NCI-H1417 treated with DMSO at 0.1 percent for 48 hours (cell line): ENCODE results near the gene MYBPC2.

Source experiments
- DNase-seq: peaks from one replicate; lab custom pipeline; 2025; lab: John Stamatoyannopoulos, UW

The MYBPC2 gene

DNA sequence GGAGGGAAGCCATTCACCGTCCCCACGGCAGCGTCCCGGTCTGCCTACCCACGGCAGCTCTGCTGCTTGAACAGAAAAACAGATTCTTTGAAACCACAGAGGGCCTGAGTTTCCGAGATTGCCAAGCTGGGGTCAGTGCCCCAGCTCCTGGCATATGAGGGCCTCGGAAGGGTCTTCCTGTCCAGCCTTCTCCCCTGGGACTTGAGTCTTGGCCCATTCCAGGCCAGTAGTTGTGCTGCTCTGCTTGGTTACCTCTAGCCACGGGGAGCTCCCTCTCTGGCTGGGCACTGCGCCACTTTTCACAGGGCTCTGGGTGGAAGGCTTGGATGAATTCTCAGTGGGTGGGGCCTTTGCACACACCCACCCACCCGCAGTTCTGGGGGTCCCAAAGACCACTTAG is 22.6 kb upstream of the MYBPC2 start:
- DNase-seq: no peak

DNA sequence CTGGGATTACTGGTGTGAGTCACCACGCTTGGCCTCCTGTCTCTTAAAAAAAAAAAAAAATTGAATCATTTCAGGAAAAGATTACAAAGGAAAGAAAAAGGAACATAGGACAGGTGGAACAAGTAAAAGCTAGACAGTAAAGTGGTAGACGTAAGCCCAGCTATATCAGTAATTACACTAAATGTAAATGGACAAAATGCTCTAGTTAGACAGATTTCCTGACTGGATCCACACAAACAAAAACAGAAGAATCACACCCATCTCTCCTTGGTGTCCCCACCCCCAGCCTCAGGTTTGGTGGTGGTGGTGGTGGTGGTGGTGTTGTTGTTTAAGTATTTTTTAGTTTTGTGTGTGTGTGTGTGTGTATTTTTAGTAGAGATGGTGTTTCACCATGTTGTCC is 20.3 kb upstream of the MYBPC2 start:
- DNase-seq: no peak

DNA sequence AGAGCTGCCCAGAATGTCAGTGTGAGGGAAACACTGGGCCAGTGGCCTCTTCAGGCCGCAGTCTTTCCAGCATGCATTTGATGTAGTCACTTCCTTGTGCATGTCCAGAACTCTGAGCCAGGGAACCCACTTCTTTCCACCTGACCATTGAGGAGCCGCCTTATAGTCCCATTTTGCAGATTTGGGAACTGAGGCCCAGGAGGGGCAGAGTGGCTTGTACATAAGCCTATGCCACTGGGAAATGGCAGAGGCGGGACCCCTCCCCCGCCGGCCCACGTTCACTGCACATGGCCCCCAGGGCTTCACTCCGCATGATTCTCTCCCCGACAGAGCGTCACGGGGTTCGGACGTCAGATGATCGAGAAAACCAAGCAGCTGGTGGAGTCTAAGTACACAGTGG is 19.6 kb upstream of the MYBPC2 start:
- DNase-seq: no peak

DNA sequence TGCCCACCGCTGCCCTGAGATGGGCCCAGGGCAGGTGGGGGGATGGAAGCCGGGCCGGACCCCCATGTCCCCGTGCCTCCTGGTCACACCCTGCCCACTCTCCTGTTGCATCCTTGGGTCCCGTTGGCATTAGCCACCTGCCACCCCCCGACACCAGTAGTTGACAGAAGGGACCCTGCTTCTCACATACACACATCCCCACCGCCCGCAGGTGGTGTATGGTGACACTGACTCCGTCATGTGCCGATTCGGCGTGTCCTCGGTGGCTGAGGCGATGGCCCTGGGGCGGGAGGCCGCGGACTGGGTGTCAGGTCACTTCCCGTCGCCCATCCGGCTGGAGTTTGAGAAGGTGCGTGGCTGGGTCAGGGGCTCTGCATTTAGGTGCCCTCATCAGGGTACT is 19.2 kb upstream of the MYBPC2 start:
- no peak for DNase-seq

DNA sequence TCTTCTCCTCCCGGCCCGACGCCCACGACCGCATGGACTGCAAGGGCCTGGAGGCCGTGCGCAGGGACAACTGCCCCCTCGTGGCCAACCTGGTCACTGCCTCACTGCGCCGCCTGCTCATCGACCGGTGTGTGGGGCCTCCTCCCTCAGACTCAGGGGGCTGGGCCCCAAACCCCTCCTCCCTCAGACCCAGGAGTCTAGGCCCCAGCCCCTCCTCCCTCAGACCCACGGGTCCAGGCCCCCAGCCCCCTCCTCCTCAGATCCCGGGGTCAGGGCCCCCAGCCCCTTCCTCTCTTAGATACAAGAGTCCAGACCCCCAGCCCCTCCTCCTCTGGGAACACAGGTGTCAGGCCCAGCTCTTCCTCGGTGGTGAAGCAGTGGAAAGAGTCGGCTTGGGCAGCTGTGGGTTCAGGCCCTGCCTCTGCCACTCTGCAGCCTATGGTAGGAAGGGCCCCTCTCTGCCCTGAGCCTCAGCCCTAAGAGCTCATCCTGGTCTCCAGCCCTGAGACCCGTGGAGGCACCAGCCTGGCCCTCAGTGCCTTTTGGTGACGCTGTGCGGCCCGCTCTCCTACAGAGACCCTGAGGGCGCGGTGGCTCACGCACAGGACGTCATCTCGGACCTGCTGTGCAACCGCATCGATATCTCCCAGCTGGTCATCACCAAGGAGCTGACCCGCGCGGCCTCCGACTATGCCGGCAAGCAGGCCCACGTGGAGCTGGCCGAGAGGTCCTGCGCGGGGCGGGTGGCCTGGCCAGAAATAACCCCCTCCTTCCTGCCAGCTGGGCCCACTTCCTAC is 17.6 kb upstream of the MYBPC2 start:
- no peak for DNase-seq

DNA sequence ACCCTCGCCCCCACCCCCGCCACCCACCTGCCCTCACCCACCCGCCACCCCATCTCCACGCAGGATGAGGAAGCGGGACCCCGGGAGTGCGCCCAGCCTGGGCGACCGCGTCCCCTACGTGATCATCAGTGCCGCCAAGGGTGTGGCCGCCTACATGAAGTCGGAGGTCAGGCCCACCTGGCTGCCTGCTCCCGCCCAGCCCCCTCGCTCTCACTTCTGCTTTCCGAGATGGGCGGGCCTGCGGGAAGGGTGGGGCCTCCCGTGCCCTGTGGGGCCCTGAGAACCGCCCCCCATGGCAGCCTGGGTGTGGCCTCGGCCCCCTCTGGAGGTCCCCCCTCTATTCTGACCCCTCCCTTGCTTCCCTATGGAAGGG is 17.0 kb upstream of the MYBPC2 start:
- DNase-seq: no peak

DNA sequence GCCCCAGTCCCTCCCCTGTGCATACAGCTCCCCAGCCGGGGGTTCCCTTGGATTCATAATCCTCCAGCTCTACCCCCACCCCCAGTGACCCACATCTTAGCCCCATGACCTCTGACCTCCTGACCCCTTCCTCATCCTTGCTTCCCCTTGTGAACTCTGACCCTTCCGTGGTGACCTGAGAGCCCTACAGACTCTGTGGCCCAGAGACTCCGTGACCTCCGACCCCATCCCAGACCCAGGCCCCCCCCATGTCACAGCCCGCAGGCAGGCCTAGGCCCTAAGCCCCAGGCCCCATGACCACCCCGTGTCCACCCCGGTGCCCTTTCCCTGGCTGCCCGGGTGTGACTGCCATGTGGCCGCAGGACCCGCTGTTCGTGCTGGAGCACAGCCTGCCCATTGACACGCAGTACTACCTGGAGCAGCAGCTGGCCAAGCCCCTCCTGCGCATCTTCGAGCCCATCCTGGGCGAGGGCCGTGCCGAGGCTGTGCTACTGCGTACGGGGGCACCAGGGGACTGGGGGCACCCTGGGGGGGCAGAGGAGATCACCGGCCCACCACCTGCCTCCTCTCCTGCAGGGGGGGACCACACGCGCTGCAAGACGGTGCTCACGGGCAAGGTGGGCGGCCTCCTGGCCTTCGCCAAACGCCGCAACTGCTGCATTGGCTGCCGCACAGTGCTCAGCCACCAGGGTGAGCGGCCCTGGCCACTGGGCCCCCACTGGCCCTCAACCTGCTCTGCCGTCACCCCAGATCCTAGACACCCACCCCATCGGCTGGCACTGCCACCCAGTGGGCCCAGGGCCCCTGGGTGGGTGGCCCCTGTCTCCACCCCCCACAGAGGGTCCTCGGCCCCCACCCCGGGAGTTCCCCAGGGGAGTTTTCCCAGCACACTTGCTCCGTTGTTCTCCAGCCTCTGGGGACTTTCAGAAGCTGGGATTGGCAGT is 16.4 kb upstream of the MYBPC2 start:
- no peak for DNase-seq

DNA sequence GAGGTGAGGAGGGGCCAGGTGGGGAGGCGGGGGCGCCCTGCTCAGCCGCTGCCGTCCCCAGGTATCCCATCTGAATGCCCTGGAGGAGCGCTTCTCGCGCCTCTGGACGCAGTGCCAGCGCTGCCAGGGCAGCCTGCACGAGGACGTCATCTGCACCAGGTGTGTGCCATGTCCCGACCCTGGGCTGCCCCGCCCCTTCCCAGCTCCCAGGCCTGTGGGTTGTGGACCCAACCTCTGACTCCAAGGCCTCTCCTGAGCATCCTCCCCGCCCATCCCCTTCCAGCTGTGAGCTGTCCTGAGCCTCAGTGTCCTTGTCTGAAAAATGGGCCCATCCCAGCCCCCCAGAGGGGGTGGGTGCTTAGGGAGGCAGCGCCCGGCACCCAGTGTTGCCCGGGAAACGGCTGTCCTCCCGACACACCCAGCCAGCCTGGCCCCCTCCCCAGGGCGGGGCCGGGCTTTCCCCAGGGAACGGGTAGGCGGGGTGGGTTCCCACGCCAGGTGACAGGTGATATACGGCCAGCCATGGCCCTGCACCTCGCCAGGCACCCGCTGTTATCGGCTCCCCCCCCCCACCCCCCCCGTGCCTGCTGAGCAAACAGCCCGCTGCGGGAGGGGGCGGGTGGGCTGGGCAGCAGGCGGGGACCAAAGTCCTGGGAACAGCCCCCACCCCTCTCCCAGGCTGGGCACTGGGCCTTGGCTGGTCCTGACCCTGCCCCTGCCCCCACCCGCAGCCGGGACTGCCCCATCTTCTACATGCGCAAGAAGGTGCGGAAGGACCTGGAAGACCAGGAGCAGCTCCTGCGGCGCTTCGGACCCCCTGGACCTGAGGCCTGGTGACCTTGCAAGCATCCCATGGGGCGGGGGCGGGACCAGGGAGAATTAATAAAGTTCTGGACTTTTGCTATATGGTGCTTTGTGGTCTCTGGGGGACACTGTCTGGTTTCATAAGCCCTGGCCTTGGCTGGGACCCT is 15.3 kb upstream of the MYBPC2 start:
- DNase-seq: no peak

DNA sequence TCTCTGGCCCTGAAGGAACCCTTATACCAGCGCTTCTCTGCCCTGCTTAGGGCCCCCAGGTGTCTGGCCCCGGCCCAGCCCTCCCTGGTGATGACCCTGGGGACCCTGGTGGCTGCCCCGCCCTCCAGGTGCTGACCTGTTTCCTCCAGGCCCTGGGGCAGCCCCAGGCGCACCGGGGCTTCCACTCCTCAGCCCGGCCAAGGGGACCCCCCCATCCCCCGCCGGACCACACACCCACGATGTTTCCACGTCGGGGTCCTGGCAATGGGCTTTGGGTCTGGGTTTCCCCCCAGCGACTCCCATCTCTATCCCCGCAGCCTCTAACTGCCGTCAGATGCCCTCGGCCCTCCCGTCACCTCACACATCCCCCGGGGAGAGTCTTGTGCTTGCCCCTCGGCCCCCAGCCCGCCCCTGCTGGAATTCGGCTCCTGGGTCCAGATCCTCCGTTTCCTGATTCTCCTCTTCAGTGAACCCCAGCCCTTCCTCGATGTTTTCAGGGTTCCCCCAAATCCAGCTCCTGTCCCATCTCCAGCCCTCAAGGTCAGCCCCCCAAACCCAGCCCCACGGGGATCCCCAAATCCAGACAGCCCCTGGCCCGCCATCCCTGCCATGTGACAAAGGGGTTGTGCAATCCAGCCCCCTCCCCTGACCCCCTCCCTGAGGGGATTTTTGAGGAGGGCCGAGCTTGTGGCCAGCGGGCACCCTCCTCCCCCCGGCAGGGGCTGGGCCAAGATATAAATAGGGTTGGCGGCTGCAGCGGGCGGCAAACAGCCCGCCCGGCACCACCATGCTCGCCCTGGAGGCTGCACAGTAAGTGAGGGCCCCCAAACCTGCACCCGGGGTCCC is 14.3 kb upstream of the MYBPC2 start, which contains the start of gene SPIB:
SPIB (plus strand) TSS at position 763 of the 846 bp plus-strand sequence; CDS start at position 788, 25 bp downstream.
- DNase-seq: no peak

DNA sequence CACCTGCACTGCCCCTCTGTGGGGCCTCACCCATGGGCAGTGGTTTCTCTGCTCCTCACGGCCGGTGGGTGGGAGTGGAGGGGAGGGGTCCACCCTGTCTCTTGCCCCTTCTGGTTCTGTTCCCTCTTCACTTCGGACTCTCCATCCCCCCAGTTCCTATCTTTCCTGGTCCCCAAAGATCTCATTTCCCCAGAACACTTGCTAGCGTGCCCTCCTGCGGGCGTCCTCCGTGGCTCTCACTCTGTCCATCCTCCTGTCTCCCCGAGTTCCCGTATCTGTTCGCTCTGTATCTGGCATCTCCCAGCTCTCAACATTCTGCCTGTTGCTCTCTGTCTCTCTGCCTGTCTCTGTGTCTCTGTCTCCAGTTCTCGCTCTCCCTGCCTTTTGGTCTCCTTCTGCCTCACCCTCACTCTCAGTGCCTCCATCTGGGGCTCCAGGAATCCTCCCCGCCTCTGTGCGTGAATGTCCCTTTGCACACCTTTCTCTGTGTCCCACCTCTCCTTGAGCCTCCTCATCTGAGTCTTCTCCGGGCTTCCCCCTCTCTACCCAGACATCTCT is 13.6 kb upstream of the MYBPC2 start:
- DNase-seq: no peak

DNA sequence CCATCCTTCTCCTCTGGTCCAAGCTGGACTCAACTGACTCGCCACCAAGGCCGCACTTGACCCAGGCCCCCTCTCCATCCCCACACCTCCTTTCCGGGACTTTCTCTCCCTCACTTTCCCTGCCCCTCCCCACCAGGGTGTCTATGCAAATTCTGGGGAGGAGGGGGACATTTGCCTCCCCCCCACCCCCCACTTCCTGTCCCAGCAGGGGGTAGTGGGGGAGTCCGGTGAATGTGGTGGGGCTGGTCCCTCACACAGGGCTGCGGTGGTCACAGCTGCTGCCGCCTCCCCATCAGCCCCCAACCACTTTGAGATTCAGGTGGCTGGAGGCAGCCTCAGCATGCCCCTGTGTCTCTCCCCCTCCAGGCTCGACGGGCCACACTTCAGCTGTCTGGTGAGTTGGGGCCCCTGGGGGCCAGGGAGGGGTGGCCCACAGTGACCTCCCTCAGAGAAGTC is 13.1 kb upstream of the MYBPC2 start:
- DNase-seq: no peak

DNA sequence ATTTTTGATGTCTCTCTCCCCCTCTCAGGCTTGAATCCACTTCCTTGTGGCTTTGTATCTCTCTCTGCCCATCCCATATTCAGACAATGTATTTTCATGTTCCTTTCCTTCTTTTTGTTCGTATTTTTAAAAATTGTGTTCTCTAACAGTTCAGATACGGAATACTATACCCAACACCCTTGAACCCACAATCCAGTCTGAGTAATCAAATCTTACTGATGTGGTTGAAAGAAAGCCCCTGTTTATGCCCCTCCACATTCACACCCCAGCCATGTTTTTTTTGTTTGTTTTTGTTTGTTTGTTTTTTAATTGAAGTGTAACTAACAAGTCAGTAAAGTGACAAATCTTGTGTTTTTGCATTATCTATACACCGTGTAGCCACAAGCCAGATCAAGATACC is 12.6 kb upstream of the MYBPC2 start:
- no peak for DNase-seq

DNA sequence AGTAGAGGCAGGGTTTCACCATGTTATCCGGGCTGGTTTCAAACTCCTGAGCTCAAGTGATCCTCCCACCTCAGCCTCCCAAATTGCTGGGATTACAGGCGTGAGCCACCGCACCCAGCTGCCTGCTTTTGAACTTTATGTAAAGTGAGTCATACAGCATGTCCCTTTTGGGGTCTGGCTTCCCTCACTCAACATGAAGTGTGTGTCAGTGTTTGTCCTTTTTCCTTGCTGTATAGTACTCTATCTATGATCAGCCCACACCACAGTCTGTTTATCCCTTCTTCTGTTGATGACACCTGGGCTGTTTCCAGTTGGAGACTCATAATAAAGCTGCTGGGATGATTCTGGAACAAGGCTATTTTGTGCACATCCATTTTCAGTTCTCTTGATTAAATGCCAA is 11.9 kb upstream of the MYBPC2 start:
- DNase-seq: no peak

DNA sequence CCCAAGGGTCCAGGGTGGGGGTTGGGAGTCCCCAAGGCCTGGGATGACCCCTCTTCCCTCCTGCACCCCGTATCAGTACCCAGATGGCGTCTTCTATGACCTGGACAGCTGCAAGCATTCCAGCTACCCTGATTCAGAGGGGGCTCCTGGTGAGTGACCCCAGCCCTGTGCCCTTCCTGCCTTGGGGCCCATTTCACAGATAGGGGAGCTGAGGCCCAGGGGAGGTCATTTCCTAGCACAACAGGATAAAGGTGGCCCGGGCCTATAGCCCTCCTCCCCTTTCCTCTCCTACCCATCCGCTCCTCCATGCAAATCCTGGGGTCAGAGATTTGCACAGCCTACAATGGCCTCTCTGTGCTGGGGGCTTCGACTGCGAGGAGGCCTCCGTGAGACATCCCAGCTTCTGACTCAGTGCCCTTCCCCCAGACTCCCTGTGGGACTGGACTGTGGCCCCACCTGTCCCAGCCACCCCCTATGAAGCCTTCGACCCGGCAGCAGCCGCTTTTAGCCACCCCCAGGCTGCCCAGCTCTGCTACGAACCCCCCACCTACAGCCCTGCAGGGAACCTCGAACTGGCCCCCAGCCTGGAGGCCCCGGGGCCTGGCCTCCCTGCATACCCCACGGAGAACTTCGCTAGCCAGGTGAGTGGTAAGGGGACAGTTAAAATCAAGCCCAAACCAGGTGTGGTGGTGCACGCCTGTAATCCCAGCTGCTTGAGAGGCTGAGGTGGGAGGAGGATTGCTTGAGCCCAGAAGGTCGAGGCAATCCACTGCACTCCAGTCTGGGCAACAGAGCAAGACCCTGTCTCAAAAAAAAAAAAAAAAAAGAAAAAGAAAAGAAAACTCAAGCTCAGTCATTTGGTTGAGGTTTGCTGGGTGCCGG is 10.1 kb upstream of the MYBPC2 start:
- DNase-seq: no peak

DNA sequence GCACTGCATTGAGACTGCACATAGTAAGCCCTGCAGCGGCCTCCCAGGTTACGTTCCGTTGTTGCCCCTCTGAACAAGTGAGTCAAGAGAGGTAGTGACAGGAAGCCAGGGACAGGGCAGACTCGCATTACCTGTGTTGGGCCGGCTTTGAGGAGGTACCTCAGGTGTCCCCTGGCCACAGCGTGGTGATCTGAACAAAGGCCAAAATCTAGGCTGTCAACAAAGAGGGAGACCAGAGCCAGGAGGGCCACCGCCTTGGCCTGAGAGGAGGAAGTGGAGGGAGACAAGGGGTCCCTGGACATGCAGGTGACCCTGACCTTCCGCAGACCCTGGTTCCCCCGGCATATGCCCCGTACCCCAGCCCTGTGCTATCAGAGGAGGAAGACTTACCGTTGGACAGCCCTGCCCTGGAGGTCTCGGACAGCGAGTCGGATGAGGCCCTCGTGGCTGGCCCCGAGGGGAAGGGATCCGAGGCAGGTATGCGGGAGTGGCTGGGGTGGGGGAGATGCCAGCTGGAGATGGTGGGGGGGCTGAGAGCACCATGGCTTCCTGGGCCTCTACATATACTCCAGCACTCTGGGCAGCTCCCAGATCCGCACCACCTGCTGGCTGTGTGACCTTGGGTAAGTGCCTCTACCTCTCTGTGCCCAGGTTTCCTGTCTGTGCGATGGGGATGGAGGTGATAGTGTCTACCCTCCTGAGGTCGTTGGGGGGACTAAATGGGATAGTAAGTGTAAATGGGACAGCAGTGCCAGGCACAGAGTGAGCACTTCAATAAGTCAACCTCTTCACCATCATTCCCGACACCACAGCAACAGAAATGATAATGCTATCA is 9.2 kb upstream of the MYBPC2 start:
- no peak for DNase-seq

DNA sequence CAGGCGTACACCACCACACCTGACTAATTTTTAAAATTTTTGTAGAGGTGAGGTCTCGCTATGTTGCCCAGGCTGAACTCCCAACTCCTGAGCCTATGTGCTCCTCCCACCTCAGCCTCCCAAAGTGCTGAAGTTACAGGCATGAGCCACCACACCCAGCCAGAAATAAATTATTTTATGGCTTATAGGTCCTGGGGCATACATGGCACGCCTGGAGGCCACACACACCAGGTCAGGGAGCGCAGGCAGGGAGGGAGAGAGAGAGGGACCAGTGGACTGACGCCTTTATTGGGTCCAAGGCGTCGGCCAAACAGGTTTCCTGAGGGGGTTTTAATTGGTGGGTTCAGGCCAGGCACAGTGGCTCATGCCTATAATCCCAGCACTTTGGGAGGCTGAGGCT is 7.1 kb upstream of the MYBPC2 start:
- no peak for DNase-seq

DNA sequence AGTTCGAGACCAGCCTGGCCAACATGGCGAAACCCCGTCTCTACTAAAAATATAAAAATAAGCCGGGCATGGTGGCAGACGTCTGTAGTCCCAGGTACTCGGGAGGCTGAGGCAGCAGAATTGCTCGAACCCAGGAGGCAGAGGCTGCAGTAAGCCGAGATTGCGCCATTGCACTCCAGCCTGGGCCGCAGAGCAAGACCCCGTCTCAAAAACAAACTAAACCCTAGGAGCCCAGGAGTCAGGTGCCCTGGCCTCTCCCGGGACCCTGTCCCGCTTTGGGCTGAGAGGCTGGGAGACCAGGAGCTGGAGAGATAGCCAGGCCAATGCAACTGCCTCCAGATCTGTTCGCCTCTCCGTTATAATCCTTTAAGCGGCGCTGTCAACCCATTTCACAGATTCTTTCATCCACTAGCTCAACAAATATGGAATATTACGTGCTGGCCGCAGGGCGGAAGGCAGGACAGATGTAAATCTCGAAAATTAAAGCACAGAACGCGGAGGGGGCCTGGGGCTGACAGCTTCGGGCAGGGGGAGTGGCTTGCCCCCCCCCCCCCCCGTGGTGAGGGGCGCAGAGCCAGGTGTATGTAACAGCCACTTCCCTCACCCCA is 5.3 kb upstream of the MYBPC2 start:
- DNase-seq: no peak

DNA sequence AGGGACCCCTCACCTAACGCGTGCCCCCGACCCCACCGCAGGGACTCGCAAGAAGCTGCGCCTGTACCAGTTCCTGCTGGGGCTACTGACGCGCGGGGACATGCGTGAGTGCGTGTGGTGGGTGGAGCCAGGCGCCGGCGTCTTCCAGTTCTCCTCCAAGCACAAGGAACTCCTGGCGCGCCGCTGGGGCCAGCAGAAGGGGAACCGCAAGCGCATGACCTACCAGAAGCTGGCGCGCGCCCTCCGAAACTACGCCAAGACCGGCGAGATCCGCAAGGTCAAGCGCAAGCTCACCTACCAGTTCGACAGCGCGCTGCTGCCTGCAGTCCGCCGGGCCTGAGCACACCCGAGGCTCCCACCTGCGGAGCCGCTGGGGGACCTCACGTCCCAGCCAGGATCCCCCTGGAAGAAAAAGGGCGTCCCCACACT is 4.7 kb upstream of the MYBPC2 start:
- DNase-seq: no peak
